GM12878 (cell line): ENCODE data around the gene RHOB. TPM values are rescaled to one million over a fixed set of nuclear protein-coding genes. Genes with fewer than 3 reads are reported as not detected.
A peak's percentile ranks its signal among the peaks of the same experiment; 100 is the strongest.

Experiments used
- ATAC-seq: fragments of 200-7000 bp; cut with Tn5 transposase; 3 replicates; pipeline ENCODE4 v1.9.1; 2020; ENCODE audit warnings: mild to moderate bottlenecking, moderate library complexity
- BruUV-seq: library from RNA; stranded (reverse); fragments of 400-500 nt; replicated peaks from 2 replicates; lab custom pipeline; 2021; lab: Mats Ljungman, UMichigan
- CTCF ChIA-PET: fragments of 300-600 bp; sonication (Branson Sonifier 250); formaldehyde crosslinking; extraction: SDS; loops from one replicate; lab custom pipeline; 2021; ENCODE audit warnings: inconsistent platforms; lab: Yijun Ruan, JAX
- POLR2A ChIA-PET: fragments of 350-600 bp; formaldehyde crosslinking; extraction: SDS; loops from one replicate; lab custom pipeline; 2021; ENCODE audit warnings: inconsistent platforms; lab: Charles Lee
- RAD21 ChIA-PET: fragments of 300-600 bp; sonication (Branson Sonifier 250); formaldehyde crosslinking; loops from one replicate; lab custom pipeline; 2023; ENCODE audit warnings: antibody characterized with exemption; ENCODE audit not compliant: unreplicated experiment; lab: Charles Lee
- SMC1A ChIA-PET: fragments of 300-600 bp; sonication (Branson Sonifier 250); formaldehyde crosslinking; loops from one replicate; lab custom pipeline; 2023; ENCODE audit not compliant: unreplicated experiment, uncharacterized antibody; lab: Charles Lee
- DNase-seq: peaks from one replicate; pipeline ENCODE4 v3.0.0-alpha.2; 2011; ENCODE audit warnings: low read depth, low spot score
- FAIRE-seq: peaks from 3 replicates; lab custom pipeline; 2011; peaks lifted over from hg19 to GRCh38; lab: Jason Lieb, UNC
- H2AFZ ChIP-seq: 2 replicates; pipeline ENCODE4 v1.6.0; 2011; ENCODE audit warnings: low read depth, low read length, control low read depth; ENCODE audit not compliant: control insufficient read depth
- H3K27ac ChIP-seq: 2 replicates; pipeline ENCODE4 v1.5.1; 2011; ENCODE audit warnings: control low read depth; ENCODE audit not compliant: control insufficient read depth, insufficient read depth
- H3K27me3 ChIP-seq, 2 experiments: replicated peaks in 1 of 2; 2 replicates each; pipeline versions ENCODE4 v1.6.0 to v1.6.1; 2011; ENCODE audit warnings: low read length in 1 of 2; ENCODE audit not compliant: control insufficient read depth in 2 of 2, insufficient read depth in 2 of 2
- H3K36me3 ChIP-seq, 2 experiments: 2 replicates each; pipeline ENCODE4 v1.5.1; 2011; ENCODE audit warnings: low read length in 1 of 2; ENCODE audit not compliant: control insufficient read depth in 2 of 2, insufficient read depth in 2 of 2
- H3K4me1 ChIP-seq: 2 replicates; pipeline ENCODE4 v1.6.1; 2011; ENCODE audit warnings: mild to moderate bottlenecking, low read length, moderate library complexity, mixed read lengths; ENCODE audit not compliant: control insufficient read depth, insufficient read depth
- H3K4me2 ChIP-seq: 2 replicates; pipeline ENCODE4 v1.6.0; 2011; ENCODE audit warnings: control low read depth; ENCODE audit not compliant: control insufficient read depth, insufficient read depth
- H3K4me3 ChIP-seq: fragments of 200-600 bp; sonication (generic); 2 replicates; pipeline ENCODE4 v1.5.1; 2016
- H3K79me2 ChIP-seq: 2 replicates; pipeline ENCODE4 v1.6.0; 2011; ENCODE audit warnings: low read length; ENCODE audit not compliant: control insufficient read depth, insufficient read depth
- H3K9ac ChIP-seq: 2 replicates; pipeline ENCODE4 v1.8.0; 2011; ENCODE audit warnings: low read length, control low read depth, mixed read lengths; ENCODE audit not compliant: control insufficient read depth, insufficient read depth
- H3K9me3 ChIP-seq: replicated peaks from 3 replicates; pipeline ENCODE4 v1.5.1; 2011; ENCODE audit warnings: mild to moderate bottlenecking, low read length; ENCODE audit not compliant: control insufficient read depth, insufficient read depth
- H4K20me1 ChIP-seq: 2 replicates; pipeline ENCODE4 v1.6.0; 2011; ENCODE audit not compliant: control insufficient read depth, insufficient read depth
- CHD4 ChIP-seq: fragments of 200-600 bp; sonication (generic); IDR thresholded peaks from 2 replicates; pipeline ENCODE4 v1.6.1; 2016; ENCODE audit warnings: mild to moderate bottlenecking
- E4F1 ChIP-seq: fragments of 450-650 bp; IDR thresholded peaks from 2 replicates; pipeline ENCODE4 v1.6.1; 2018; ENCODE audit warnings: borderline replicate concordance, mild to moderate bottlenecking; ENCODE audit not compliant: partially characterized antibody
- ESRRA ChIP-seq: IDR thresholded peaks from 2 replicates; pipeline ENCODE4 v1.6.1; 2012; ENCODE audit warnings: mild to moderate bottlenecking, low read length, improper control_type of control experiment
- GABPA ChIP-seq: IDR thresholded peaks from 2 replicates; pipeline ENCODE4 v1.6.1; 2014; ENCODE audit warnings: antibody characterized with exemption, low read depth, mild to moderate bottlenecking, inconsistent platforms
- IKZF1 ChIP-seq: fragments of 450-650 bp; conservative IDR thresholded peaks from 2 replicates; pipeline ENCODE4 v1.6.1; 2017; ENCODE audit warnings: antibody characterized with exemption, mild to moderate bottlenecking
- LARP7 ChIP-seq: fragments of 450-650 bp; IDR thresholded peaks from 2 replicates; pipeline ENCODE4 v1.6.1; 2017; ENCODE audit warnings: mild to moderate bottlenecking
- MYC ChIP-seq: IDR thresholded peaks from 2 replicates; pipeline ENCODE4 v1.6.1; 2011; ENCODE audit warnings: mild to moderate bottlenecking, low read length, moderate library complexity, inconsistent platforms; ENCODE audit not compliant: insufficient read depth, insufficient replicate concordance, insufficient read length, severe bottlenecking
- PBX3 ChIP-seq: IDR thresholded peaks from 2 replicates; pipeline ENCODE4 v1.6.1; 2011; ENCODE audit warnings: mild to moderate bottlenecking, low read depth, low read length, moderate library complexity; ENCODE audit not compliant: insufficient replicate concordance
- RAD21 ChIP-seq: IDR thresholded peaks from 2 replicates; pipeline ENCODE4 v1.6.1; 2011; ENCODE audit warnings: mild to moderate bottlenecking, low read depth, low read length, moderate library complexity; ENCODE audit not compliant: insufficient read depth
- SIN3A ChIP-seq: IDR thresholded peaks from 2 replicates; pipeline ENCODE4 v1.6.1; 2012; ENCODE audit warnings: low read depth, low read length, improper control_type of control experiment
- SMAD5 ChIP-seq: IDR thresholded peaks from 2 replicates; pipeline ENCODE4 v1.6.1; 2016; ENCODE audit warnings: antibody characterized with exemption, low read depth
- ZNF217 ChIP-seq: fragments of 450-650 bp; IDR thresholded peaks from 2 replicates; pipeline ENCODE4 v1.6.1; 2017; ENCODE audit warnings: antibody characterized with exemption, mild to moderate bottlenecking
- ZNF384 ChIP-seq: IDR thresholded peaks from 2 replicates; pipeline ENCODE4 v1.6.1; 2012; ENCODE audit warnings: low read depth, mild to moderate bottlenecking, low read length, improper control_type of control experiment, borderline replicate concordance
- ZZZ3 ChIP-seq: IDR thresholded peaks from 2 replicates; pipeline ENCODE4 v1.6.1; 2011; ENCODE audit warnings: low read depth; ENCODE audit not compliant: control insufficient read depth, insufficient read length
- WGBS: methylation state at CpG from one replicate; pipeline ENCODE4 v1.1.6; 2016; ENCODE audit warnings: low lambda C conversion rate; ENCODE audit not compliant: insufficient replicate concordance, insufficient coverage; ENCODE audit errors: missing lambda C conversion rate; 5-methylcytosine and 5-hydroxymethylcytosine counted together
- in situ Hi-C: fragments of 300-500 bp; cut with MboI; formaldehyde crosslinking; loops from 9 replicates; pipeline ENCODE4 v1.14.3; 2018; ENCODE audit warnings: mixed read lengths
- intact Hi-C: fragments of 100-400 bp; cut with micrococcal nuclease; formaldehyde crosslinking; loops from one replicate; pipeline ENCODE4 v1.14.2; 2022; ENCODE audit not compliant: unreplicated experiment
- polyA plus RNA-seq, 11 experiments: library from polyadenylated mRNA; depleted of rRNA in 4 of 11; unstranded in 6 of 11; stranded (reverse) in 5 of 11; fragments of >200 nt; fragmentation: Nextera tagmentation in 4 of 11; fragmentation: Illumina TruSeq in 1 of 11; extraction: Ambion mirVana in 4 of 11; extraction: Trizol in 1 of 11; gene quantifications; 1 replicate in 1 of 11; 2 replicates in 10 of 11; pipeline versions ENCODE4 v1.2.1 to v1.2.3, GENCODE V29; 2011 to 2016; ENCODE audit warnings: inconsistent platforms in 2 of 11, missing spikeins in 2 of 11, low read depth in 1 of 11
- total RNA-seq, 4 experiments: library from RNA; depleted of rRNA in 3 of 4; stranded (reverse); fragments of >200 nt in 3 of 4; fragmentation: Illumina TruSeq in 1 of 4; extraction: Trizol in 1 of 4; gene quantifications; 2 replicates each; pipeline versions ENCODE4 v1.2.1 to v1.2.3, GENCODE V29; 2013 to 2021

RHOB gene
- total and polyA plus RNA-seq, 10 of the 15 experiments (the other 5 are each of a cell fraction or from before 2014, with no cell fraction given) = 0.03 to 4.5 (median 1.2) TPM

DNA sequence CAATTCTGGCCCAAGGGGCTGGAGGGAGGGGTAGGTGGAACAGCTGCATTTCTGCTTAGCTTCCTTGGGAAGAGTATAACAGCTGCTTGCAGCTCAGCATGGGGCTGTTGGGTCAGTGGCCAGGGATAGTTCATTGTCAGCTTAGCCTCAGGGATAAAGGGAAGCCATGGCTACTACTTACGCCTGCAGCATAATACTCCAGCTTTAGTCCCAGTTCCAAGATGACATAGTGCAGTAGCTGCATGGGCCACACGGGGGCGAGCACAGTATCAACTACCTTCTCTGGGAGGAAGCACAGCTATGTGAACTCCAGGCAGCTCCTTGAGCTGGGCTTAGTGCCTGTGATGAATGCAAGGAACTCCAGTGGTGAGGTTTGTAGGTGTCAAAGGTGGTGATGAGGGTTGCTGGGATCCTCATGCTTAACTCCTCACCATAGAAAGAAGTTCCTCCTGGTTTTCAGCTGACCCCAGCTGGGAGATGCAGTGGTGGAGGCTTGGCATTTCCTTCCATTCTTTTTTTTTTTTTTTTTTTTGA, 35.4 kb upstream of the RHOB start (continued):
- 0 out of 2 replicates have a peak, but pooled peaks have one; percentile 51 for TF ChIP-seq LARP7

DNA sequence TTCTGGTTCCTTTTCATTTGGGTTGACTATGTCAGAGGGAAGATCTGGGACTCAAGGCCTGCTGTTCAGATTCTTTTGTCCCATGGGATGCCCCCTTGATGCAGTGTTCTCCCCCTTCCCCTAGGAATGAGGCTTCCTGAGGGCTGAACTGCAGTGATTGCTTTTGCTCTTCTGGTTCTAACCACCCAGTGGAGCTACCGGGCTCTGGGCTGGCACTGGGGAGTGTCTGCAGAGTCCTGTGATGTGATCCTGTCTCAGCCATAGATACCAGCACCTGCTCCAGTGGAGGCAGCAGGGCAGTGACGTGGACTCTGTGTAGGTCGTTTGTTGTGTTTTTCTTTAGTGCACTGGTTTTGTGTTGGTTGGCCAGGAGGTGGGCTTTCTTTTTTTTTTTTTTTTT, 32.1 kb upstream of the RHOB start:
- Histone ChIP-seq H3K9me3 (peaks cover 4% of the 10 kb centered on the region; the same call in 2 of the 3 replicates), H3K36me3 (no peaks in the 10 kb centered on the region), H4K20me1 (no peaks in the 10 kb centered on the region), H3K4me3 (no peak overlapping the region), H3K27me3 (no peaks in the 10 kb centered on the region)
- CTCF ChIA-PET = interaction anchor here (0.6 to 7.0 kb wide), 7 partner anchors 9 to 236 kb away, joined by 3 to 148 read pairs (median 35); partner anchors contain the start of gene HS1BP3
- SMC1A ChIA-PET = interaction anchor here (1.1 to 6.1 kb wide), 6 partner anchors 9 to 228 kb away, joined by 3 to 46 read pairs (median 28); no protein-coding TSS in a partner anchor
- ATAC-seq = no peak
- POLR2A ChIA-PET = interaction anchor here (0.6 to 0.7 kb wide), 2 partner anchors 82 to 108 kb away, joined by 6 to 7 read pairs; no protein-coding TSS in a partner anchor
- 65% methylated on average over 3 of the region's 3 CpGs for WGBS
- RAD21 ChIA-PET = interaction anchor here (0.7 to 5.4 kb wide), 2 partner anchors 9 to 22 kb away, joined by 4 to 44 read pairs; no protein-coding TSS in a partner anchor
- TF ChIP-seq ZNF384 (no peak), SMAD5 (no peak), ZNF217 (no peak), ESRRA (no peak), RAD21 (no peak), PBX3 (no peak), ZZZ3 (no peak), SIN3A (no peak), MYC (no peak), CHD4 (no peak), E4F1 (no peak), IKZF1 (no peak), GABPA (no peak)
- TF ChIP-seq, all 136 proteins: peak for 0
- FAIRE-seq (no peak), DNase-seq (no peak)
- intact Hi-C loops = no loop called here
- H3K9ac ChIP-seq = no peak overlapping the region
- no peaks in the 10 kb centered on the region for H3K4me1 ChIP-seq
- no TSS peak for BruUV-seq
- no peaks in the 10 kb centered on the region for H3K79me2 ChIP-seq
- no peak overlapping the region for H3K4me2 ChIP-seq
- no peak overlapping the region for H3K27ac ChIP-seq
- in situ Hi-C loops = no loop called here
- no peak overlapping the region for H2AFZ ChIP-seq
